Myocyte (in vitro differentiated cells): ENCODE measurements around the gene OR2W1. TPM values are rescaled to one million over a fixed set of nuclear protein-coding genes. Genes with fewer than 3 reads are reported as not detected.

Source experiments
- DNase-seq: peaks from one replicate; pipeline ENCODE4 v3.0.0-alpha.2; 2012; ENCODE audit warnings: low read depth
- total RNA-seq: library from RNA; depleted of rRNA; stranded (reverse); fragments of >200 nt; gene quantifications from 2 replicates; pipeline ENCODE4 v1.2.3, GENCODE V29; 2014

OR2W1 gene
- total RNA-seq, 1 donor from 2014 or later, result not detected

DNA sequence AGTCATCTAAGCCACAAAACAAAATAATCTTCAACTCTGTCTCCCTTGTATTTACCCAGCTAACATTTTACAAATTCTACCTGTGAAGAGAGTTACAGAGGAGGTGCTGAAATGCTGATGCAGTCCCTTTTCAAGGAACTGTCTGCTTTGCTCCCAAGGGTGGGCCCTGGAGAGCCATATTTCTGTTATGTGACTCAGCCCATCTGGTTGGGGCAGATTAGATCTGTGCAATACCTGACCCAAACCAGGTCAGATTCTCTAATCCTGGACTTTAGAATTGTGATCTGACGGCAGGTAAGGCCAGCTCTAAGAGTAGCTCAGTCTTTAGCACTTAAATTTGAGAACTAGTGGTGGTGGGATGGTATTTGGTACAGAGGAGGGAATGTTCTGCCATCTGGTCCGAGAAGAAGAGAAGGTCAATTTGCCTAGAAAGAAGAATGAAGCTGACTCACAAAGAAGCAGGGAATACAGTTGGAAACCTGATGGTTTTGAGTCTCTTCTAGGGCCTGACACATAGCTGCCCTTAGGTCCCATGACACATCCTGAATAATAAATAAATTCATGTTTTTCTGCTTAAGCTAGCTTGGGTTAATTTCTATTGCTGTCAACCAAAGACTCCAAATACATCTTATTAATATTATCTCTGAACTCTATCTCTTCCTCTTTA, 48.0 kb downstream of the OR2W1 start:
- DNase-seq, result no peak

GRCh38 chr6:28995093-28995650, 49.8 kb downstream of the OR2W1 start:
- DNase-seq, result no peak

Other genes with a start within 250 kb of the OR2W1 start
- 65.7 and 67.2 TPM in 2 replicates for gene TRIM27, start 121.2 kb downstream of the OR2W1 start, total RNA-seq
- 0.32 and 1.5 TPM in 2 replicates for gene ZNF311, start 39.9 kb downstream of the OR2W1 start, total RNA-seq
- gene OR2B3, start 42.1 kb upstream of the OR2W1 start, total RNA-seq, result not detected in 2 replicates
- not detected in 2 replicates for gene OR2J1, start 54.3 kb upstream of the OR2W1 start, total RNA-seq
- not detected in 2 replicates for gene OR2J3, start 62.9 kb upstream of the OR2W1 start, total RNA-seq
- not detected in 2 replicates for gene OR2J2, start 125.7 kb upstream of the OR2W1 start, total RNA-seq